HepG2 (cell line): Measurements from ENCODE around the gene GCH1. TPM values are rescaled to one million over a fixed set of nuclear protein-coding genes. Genes with fewer than 3 reads are reported as not detected.

Source experiments
- ADNP ChIP-seq: sonication (generic); formaldehyde crosslinking; IDR thresholded peaks from 2 replicates; pipeline ENCODE4 v1.4.0; 2020; ENCODE audit warnings: missing genetic modification reagents
- AGO1 ChIP-seq: fragments of 200-400 bp; formaldehyde crosslinking; IDR thresholded peaks from 2 replicates; pipeline ENCODE4 v1.6.1; 2017; ENCODE audit warnings: mild to moderate bottlenecking, low read depth, low read length, moderate library complexity; ENCODE audit not compliant: poor library complexity, severe bottlenecking
- EED ChIP-seq: sonication (generic); formaldehyde crosslinking; IDR thresholded peaks from 2 replicates; pipeline ENCODE4 v1.5.0; 2020; ENCODE audit warnings: mild to moderate bottlenecking, missing genetic modification reagents
- EHMT2 ChIP-seq: fragments of 200-600 bp; sonication (generic); IDR thresholded peaks from 2 replicates; pipeline ENCODE4 v1.7.0; 2017; ENCODE audit warnings: antibody characterized with exemption, low read depth, low read length, borderline replicate concordance
- FOXJ3 ChIP-seq: sonication (generic); formaldehyde crosslinking; IDR thresholded peaks from 2 replicates; pipeline ENCODE4 v1.4.0; 2020; ENCODE audit warnings: missing genetic modification reagents, mild to moderate bottlenecking, borderline replicate concordance
- GFI1 ChIP-seq: sonication (generic); formaldehyde crosslinking; IDR thresholded peaks from 2 replicates; pipeline ENCODE4 v1.5.0; 2020; ENCODE audit warnings: missing genetic modification reagents, mild to moderate bottlenecking, borderline replicate concordance
- JUND ChIP-seq: sonication (generic); formaldehyde crosslinking; IDR thresholded peaks from 2 replicates; pipeline ENCODE4 v1.8.0; 2022; ENCODE audit warnings: mild to moderate bottlenecking, missing genetic modification reagents
- MBD4 ChIP-seq: IDR thresholded peaks from 2 replicates; pipeline ENCODE4 v1.6.1; 2012; ENCODE audit warnings: low read length, inconsistent platforms, borderline replicate concordance
- MBNL3 ChIP-seq: fragments of 250-450 bp; sonication (Bioruptor Pico); conservative IDR thresholded peaks from 2 replicates; pipeline ENCODE4 v1.8.0; 2022; ENCODE audit warnings: mild to moderate bottlenecking, inconsistent platforms
- MZF1 ChIP-seq: sonication (generic); formaldehyde crosslinking; IDR thresholded peaks from 2 replicates; pipeline ENCODE4 v1.8.1; 2023; ENCODE audit warnings: mild to moderate bottlenecking, missing genetic modification reagents, borderline replicate concordance
- NR2F1 ChIP-seq, 2 experiments: fragments of 450-650 bp in 1 of 2; formaldehyde crosslinking in 1 of 2; IDR thresholded peaks; 2 replicates each; pipeline versions ENCODE4 v1.5.0 to v1.6.1; 2016 to 2020; ENCODE audit warnings: mild to moderate bottlenecking in 1 of 2, missing compliant biosample characterization in 1 of 2, missing genetic modification reagents in 1 of 2, moderate library complexity in 1 of 2
- PRPF4 ChIP-seq: fragments of 200-400 bp; formaldehyde crosslinking; IDR thresholded peaks from 2 replicates; pipeline ENCODE4 v1.6.1; 2016; ENCODE audit warnings: low read length, low read depth; ENCODE audit not compliant: poor library complexity, severe bottlenecking
- REXO4 ChIP-seq: sonication (generic); formaldehyde crosslinking; IDR thresholded peaks from 2 replicates; pipeline ENCODE4 v1.8.0; 2022; ENCODE audit warnings: missing genetic modification reagents, mild to moderate bottlenecking, borderline replicate concordance
- SKI ChIP-seq: fragments of 450-650 bp; IDR thresholded peaks from one replicate; pipeline ENCODE4 v1.6.1; 2018; ENCODE audit warnings: mild to moderate bottlenecking; ENCODE audit not compliant: partially characterized antibody
- STAT5B ChIP-seq: sonication (generic); formaldehyde crosslinking; IDR thresholded peaks from 2 replicates; pipeline ENCODE4 v1.4.0; 2020; ENCODE audit warnings: missing genetic modification reagents
- TBX3 ChIP-seq: fragments of 450-650 bp; IDR thresholded peaks from 2 replicates; pipeline ENCODE4 v1.6.1; 2017; ENCODE audit warnings: antibody characterized with exemption, mild to moderate bottlenecking, inconsistent platforms, borderline replicate concordance
- YEATS2 ChIP-seq: sonication (generic); formaldehyde crosslinking; IDR thresholded peaks from 2 replicates; pipeline ENCODE4 v1.4.0; 2020; ENCODE audit warnings: missing genetic modification reagents, borderline replicate concordance
- ZBTB21 ChIP-seq: sonication (generic); formaldehyde crosslinking; IDR thresholded peaks from 2 replicates; pipeline ENCODE4 v1.4.0; 2020; ENCODE audit warnings: missing genetic modification reagents
- ZEB1 ChIP-seq: IDR thresholded peaks from 2 replicates; pipeline ENCODE4 v1.6.1; 2012; ENCODE audit warnings: mild to moderate bottlenecking, low read depth, inconsistent platforms; ENCODE audit not compliant: insufficient replicate concordance
- ZNF280D ChIP-seq: sonication (generic); formaldehyde crosslinking; IDR thresholded peaks from 2 replicates; pipeline ENCODE4 v1.5.1; 2020; ENCODE audit warnings: mild to moderate bottlenecking, missing genetic modification reagents
- ZNF337 ChIP-seq: sonication (generic); formaldehyde crosslinking; IDR thresholded peaks from 2 replicates; pipeline ENCODE4 v1.5.1; 2020; ENCODE audit warnings: missing genetic modification reagents, low read depth, mild to moderate bottlenecking, borderline replicate concordance
- ZNF34 ChIP-seq: sonication (generic); formaldehyde crosslinking; IDR thresholded peaks from 2 replicates; pipeline ENCODE4 v1.4.0; 2020; ENCODE audit warnings: mild to moderate bottlenecking, missing genetic modification reagents, borderline replicate concordance
- ZNF501 ChIP-seq: sonication (generic); formaldehyde crosslinking; IDR thresholded peaks from 2 replicates; pipeline ENCODE4 v1.5.1; 2020; ENCODE audit warnings: mild to moderate bottlenecking, moderate library complexity, missing genetic modification reagents
- ZNF549 ChIP-seq: sonication (generic); formaldehyde crosslinking; IDR thresholded peaks from 2 replicates; pipeline ENCODE4 v1.5.0; 2020; ENCODE audit warnings: missing genetic modification reagents
- ZNF607 ChIP-seq: sonication (generic); formaldehyde crosslinking; IDR thresholded peaks from 2 replicates; pipeline ENCODE4 v1.5.1; 2020; ENCODE audit warnings: missing genetic modification reagents, mild to moderate bottlenecking, borderline replicate concordance
- ZNF766 ChIP-seq: sonication (generic); formaldehyde crosslinking; IDR thresholded peaks from 2 replicates; pipeline ENCODE4 v1.5.0; 2020; ENCODE audit warnings: missing genetic modification reagents, borderline replicate concordance
- ZUFSP ChIP-seq: sonication (generic); formaldehyde crosslinking; IDR thresholded peaks from 2 replicates; pipeline ENCODE4 v1.9.0; 2021; ENCODE audit warnings: missing genetic modification reagents, mild to moderate bottlenecking, borderline replicate concordance
- polyA plus RNA-seq, 8 experiments: library from polyadenylated mRNA; depleted of rRNA in 3 of 8; stranded (reverse) in 7 of 8; unstranded in 1 of 8; fragments of >200 nt; fragmentation: Illumina TruSeq in 4 of 8; extraction: Trizol in 4 of 8; gene quantifications; 2 replicates each; pipeline versions ENCODE4 v1.2.1 to v1.2.3, GENCODE V29; 2011 to 2016; ENCODE audit warnings: low read depth in 4 of 8, missing spikeins in 1 of 8, mixed read lengths in 1 of 8; ENCODE audit not compliant: insufficient read depth in 1 of 8
- total RNA-seq, 5 experiments: library from RNA; depleted of rRNA; stranded (reverse); fragments of >200 nt; fragmentation: Illumina TruSeq; extraction: Trizol; gene quantifications; 2 replicates each; pipeline ENCODE4 v1.2.3, GENCODE V29; 2016; ENCODE audit warnings: low read depth in 1 of 5

Gene GCH1
- total and polyA plus RNA-seq, 2 of the 13 experiments (the other 11 are each of a cell fraction or from before 2014, with no cell fraction given) = 15.0 to 25.2 TPM

- TF ChIP-seq ZNF337 (CRISPR knock-in tag) (no peak), JUND (CRISPR knock-in tag) (no peak), ZNF607 (no peak), EED (CRISPR knock-in tag) (no peak), ZBTB21 (peak; percentile 41; the same call in 1 of the 2 replicates), MBNL3 (CRISPR knock-in tag) (no peak), ADNP (CRISPR knock-in tag) (no peak), PRPF4 (no peak), ZUFSP (CRISPR knock-in tag) (no peak), REXO4 (CRISPR knock-in tag) (no peak), ZEB1 (peak; percentile 87), ZNF280D (peak; percentile 73), SKI (peak; percentile 35), ZNF766 (no peak), TBX3 (peak; percentile 81; the same call in 1 of the 2 replicates), GFI1 (CRISPR knock-in tag) (no peak), ZNF501 (CRISPR knock-in tag) (no peak), ZNF549 (CRISPR knock-in tag) (no peak), YEATS2 (no peak), MZF1 (CRISPR knock-in tag) (no peak), ZNF34 (CRISPR knock-in tag) (no peak), STAT5B (CRISPR knock-in tag) (no peak), FOXJ3 (CRISPR knock-in tag) (peak; percentile 90), NR2F1 (CRISPR knock-in tag; IDR thresholded peaks at IDR 0.05) (peak; percentile 97), AGO1 (no peak), EHMT2 (0 out of 2 replicates have a peak, but pooled peaks have one; percentile 54), MBD4 (no peak)
Measured at GRCh38 chr14:54837508-54838149, 65.0 kb downstream of the GCH1 start (continued).
